HL-60 (cell line): Measurements from ENCODE around the gene SPEN.

Experiments used
- POLR2AphosphoS5 ChIP-seq: IDR thresholded peaks from 2 replicates; pipeline ENCODE4 v1.6.1; 2012; ENCODE audit warnings: low read depth
- TF ChIP-seq, protein P1 (sequence below): IDR thresholded peaks from one replicate; pipeline ENCODE4 v1.5.1; 2011; ENCODE audit warnings: low read length, control low read depth, inconsistent platforms; ENCODE audit not compliant: insufficient read depth
- TF ChIP-seq, protein P2 (sequence below): IDR thresholded peaks from 2 replicates; pipeline ENCODE4 v1.6.1; 2012; ENCODE audit warnings: low read depth; ENCODE audit not compliant: insufficient replicate concordance

DNA sequence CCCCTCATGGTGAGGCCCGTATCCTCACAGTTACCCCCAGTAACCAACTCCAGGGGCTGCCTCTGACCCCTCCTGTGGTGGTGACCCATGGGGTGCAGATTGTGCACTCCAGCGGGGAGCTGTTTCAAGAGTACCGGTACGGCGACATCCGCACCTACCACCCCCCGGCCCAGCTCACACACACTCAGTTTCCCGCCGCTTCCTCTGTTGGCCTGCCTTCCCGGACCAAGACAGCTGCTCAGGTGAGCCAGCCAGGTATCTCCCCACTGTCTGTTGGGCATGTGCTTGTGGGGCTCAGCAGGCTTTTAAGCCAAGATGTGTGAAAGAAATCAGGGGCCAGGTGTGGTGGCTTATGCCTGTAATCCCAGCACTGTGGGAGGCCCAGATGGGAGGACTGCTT lies 88.5 kb downstream of the SPEN start:
- TF ChIP-seq, protein P1, sequence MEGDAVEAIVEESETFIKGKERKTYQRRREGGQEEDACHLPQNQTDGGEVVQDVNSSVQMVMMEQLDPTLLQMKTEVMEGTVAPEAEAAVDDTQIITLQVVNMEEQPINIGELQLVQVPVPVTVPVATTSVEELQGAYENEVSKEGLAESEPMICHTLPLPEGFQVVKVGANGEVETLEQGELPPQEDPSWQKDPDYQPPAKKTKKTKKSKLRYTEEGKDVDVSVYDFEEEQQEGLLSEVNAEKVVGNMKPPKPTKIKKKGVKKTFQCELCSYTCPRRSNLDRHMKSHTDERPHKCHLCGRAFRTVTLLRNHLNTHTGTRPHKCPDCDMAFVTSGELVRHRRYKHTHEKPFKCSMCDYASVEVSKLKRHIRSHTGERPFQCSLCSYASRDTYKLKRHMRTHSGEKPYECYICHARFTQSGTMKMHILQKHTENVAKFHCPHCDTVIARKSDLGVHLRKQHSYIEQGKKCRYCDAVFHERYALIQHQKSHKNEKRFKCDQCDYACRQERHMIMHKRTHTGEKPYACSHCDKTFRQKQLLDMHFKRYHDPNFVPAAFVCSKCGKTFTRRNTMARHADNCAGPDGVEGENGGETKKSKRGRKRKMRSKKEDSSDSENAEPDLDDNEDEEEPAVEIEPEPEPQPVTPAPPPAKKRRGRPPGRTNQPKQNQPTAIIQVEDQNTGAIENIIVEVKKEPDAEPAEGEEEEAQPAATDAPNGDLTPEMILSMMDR = no peak
- TF ChIP-seq, protein P2, sequence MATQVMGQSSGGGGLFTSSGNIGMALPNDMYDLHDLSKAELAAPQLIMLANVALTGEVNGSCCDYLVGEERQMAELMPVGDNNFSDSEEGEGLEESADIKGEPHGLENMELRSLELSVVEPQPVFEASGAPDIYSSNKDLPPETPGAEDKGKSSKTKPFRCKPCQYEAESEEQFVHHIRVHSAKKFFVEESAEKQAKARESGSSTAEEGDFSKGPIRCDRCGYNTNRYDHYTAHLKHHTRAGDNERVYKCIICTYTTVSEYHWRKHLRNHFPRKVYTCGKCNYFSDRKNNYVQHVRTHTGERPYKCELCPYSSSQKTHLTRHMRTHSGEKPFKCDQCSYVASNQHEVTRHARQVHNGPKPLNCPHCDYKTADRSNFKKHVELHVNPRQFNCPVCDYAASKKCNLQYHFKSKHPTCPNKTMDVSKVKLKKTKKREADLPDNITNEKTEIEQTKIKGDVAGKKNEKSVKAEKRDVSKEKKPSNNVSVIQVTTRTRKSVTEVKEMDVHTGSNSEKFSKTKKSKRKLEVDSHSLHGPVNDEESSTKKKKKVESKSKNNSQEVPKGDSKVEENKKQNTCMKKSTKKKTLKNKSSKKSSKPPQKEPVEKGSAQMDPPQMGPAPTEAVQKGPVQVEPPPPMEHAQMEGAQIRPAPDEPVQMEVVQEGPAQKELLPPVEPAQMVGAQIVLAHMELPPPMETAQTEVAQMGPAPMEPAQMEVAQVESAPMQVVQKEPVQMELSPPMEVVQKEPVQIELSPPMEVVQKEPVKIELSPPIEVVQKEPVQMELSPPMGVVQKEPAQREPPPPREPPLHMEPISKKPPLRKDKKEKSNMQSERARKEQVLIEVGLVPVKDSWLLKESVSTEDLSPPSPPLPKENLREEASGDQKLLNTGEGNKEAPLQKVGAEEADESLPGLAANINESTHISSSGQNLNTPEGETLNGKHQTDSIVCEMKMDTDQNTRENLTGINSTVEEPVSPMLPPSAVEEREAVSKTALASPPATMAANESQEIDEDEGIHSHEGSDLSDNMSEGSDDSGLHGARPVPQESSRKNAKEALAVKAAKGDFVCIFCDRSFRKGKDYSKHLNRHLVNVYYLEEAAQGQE = no peak
- TF ChIP-seq POLR2AphosphoS5 = no peak
